Measurements from ENCODE around the gene SLC38A1.

DNA sequence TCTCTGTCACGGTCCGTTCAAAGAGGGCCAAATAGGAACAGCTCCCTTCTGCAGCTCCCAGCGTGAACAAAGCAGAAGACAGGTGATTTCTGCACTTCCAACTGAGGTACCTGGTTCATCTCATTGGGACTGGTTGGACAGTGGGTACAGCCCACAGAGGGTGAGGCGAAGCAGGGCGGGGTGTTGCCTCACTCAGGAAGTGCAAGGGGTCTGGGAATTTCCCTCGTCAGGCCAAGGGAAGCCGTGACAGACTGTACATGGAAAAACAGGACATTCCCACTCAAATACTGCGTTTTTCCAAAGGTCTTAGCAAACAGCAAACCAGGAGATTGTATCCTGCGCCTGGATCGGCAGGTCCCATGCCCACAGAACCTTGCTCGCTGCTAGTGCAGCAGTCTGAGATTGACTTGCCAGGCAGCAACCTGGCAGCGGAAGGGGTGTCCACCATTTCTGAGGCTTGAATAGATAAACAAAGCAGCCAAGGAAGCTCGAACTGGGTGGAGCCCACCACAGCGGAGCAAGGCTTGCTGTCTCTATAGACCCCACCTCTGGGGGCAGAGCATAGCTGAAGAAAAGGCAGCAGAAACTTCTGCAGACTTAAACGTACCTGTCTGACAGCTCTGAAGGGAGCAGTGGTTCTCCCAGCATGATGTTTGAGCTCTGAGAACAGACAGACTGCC, 22.7 kb downstream of the SLC38A1 start:
- TF ChIP-seq, protein P1, sequence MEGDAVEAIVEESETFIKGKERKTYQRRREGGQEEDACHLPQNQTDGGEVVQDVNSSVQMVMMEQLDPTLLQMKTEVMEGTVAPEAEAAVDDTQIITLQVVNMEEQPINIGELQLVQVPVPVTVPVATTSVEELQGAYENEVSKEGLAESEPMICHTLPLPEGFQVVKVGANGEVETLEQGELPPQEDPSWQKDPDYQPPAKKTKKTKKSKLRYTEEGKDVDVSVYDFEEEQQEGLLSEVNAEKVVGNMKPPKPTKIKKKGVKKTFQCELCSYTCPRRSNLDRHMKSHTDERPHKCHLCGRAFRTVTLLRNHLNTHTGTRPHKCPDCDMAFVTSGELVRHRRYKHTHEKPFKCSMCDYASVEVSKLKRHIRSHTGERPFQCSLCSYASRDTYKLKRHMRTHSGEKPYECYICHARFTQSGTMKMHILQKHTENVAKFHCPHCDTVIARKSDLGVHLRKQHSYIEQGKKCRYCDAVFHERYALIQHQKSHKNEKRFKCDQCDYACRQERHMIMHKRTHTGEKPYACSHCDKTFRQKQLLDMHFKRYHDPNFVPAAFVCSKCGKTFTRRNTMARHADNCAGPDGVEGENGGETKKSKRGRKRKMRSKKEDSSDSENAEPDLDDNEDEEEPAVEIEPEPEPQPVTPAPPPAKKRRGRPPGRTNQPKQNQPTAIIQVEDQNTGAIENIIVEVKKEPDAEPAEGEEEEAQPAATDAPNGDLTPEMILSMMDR (IDR thresholded peaks at IDR 0.05), result no peak
- no peak for TF ChIP-seq POLR2A (IDR thresholded peaks at IDR 0.05)
